Hematopoietic multipotent progenitor cell (in vitro differentiated cells): Measurements from ENCODE around the gene LYPD6. TPM values are rescaled to one million over a fixed set of nuclear protein-coding genes. Genes with fewer than 3 reads are reported as not detected.

Experiments used
- DNase-seq, 3 donors: peaks; one replicate each; pipeline ENCODE4 v3.0.0-alpha.2; 2011 to 2015; ENCODE audit warnings: low read depth in 2 of 3, low spot score in 2 of 3
- total RNA-seq: library from RNA; depleted of rRNA; stranded (reverse); fragments of >200 nt; gene quantifications from one replicate; pipeline ENCODE4 v1.2.3, GENCODE V29; 2012

Gene LYPD6
- total RNA-seq, 1 donor: 0.27 TPM

- DNase-seq: no peak
Measured at GRCh38 chr2:149446748-149447147, 116.4 kb downstream of the LYPD6 start.

- no peak for DNase-seq
Measured at GRCh38 chr2:149448315-149448714, 117.9 kb downstream of the LYPD6 start.

- no peak for DNase-seq
Measured at GRCh38 chr2:149449017-149449416, 118.6 kb downstream of the LYPD6 start.

DNA sequence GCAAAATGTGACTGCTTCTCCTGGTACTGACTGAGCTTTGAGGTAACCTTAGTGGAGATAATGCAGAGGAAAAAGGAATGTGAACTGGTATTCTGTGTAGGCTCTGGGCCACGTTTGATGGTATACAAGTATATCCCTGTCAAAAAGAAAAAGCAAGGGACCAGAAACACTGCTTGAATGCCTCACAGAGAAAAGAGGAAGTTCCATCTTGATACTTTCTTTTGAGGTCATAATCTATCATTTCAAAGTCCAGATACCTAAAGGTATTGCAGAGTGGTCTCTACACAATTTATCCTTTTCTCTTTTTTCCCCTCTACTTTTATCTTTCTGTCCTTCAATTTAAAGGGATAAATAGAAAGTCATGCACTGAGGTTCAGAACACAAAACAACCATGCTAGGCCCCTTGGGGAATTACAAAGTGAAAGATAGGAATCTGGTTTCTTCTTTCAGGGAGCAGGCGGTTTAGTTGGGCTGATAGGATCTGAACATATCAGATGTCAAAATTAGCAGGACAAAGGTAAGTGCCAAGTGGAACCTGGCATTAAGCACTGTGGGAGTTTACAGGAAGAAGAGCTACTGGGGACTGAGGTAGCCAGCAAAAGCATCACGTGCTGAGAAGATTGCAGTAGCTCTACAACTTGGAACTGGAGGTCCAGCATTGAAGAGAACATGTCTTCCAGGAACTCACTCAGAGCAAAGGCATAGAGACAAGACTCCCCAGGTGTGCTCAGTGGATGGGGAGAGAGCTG lies 121.2 kb downstream of the LYPD6 start:
- DNase-seq: peak in 1 of 3 donors; percentile 9

DNA sequence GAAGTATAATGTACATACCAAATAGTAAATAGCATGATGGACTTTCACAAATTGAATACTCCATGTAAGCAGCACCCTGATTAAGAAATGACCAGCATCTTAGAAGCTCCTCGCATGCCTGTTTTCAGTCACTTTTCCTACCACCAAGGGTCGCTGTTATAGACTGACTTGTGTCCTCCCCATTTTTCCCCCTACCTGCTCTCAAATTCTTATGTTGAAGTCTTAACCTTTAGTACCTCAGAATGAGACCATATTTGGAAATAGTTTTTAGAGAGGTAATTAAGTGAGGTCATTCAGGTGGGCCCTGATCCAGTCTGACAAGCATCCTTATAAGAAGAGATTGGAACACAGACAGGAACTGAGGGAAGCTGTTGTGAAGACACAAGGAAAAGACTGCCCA lies 125.9 kb downstream of the LYPD6 start:
- DNase-seq: no peak

GRCh38 chr2:149458502-149458901 lies 128.1 kb downstream of the LYPD6 start:
- DNase-seq: no peak

DNA sequence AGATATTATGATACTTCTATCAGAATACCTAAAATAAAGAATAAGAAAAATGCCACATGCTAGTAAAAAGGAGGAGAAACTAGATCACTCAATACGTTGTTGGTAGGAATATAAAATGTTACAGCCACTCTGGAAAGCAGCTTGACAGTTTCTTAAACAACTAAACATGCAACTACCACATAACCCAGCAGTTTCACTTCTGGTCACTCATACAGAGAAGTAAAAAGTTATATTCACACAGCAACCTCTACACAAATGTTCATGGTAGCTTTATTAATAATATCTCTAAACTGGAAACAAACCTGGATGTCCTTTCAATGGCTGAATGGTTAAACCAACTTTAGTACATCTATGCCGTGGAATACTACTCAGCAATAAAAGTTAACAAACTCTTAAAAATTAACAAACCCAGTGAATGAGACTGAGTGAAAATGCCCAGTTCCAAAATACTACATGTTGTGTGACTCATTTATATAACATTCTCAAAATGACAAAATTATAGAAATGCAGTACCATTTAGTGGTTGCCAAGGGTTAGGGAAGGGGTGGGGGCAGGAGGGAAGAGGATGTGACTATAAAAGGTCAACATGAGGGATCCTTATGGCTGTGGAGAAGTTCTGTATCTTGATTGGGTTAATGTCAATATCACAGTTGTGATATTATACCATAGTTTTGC lies 133.1 kb downstream of the LYPD6 start:
- DNase-seq: no peak

DNA sequence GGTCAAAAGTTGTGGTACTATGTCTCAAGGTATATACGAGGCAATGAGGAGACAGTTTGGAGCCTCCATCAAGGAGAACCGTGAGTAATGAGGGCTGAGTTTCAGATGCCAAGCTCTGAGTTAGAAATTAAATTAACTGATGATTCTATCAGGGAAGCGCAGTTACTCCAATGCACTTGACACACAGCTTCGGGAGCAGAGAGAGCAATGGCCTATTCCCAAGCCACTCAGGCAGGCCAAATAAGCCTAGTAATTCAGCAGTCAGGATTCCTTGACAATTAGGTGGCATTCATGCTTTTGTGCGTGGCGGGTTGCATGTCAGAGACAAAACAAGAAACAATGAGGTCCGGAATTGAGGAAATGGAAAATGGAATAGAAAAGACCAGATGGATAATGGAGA lies 134.0 kb downstream of the LYPD6 start:
- no peak for DNase-seq

DNA sequence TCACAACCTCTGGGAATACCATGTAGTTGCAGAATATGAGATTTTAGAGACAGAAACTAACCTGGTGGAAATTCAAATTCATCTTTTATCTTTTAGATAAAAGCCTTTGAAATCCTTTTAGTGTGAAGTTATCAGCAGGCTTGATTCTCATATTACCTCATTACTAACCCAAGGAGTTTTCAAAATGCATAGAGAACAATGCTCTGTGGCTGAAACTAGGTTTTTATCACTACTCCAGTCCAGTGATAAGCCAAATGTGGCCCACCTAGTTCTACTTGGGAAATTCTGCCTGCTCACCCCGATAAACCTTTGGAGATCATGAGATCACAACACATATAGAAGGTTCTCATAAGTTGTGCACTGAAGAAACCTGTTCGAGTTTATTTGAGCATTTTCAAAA lies 135.5 kb downstream of the LYPD6 start:
- DNase-seq: no peak

DNA sequence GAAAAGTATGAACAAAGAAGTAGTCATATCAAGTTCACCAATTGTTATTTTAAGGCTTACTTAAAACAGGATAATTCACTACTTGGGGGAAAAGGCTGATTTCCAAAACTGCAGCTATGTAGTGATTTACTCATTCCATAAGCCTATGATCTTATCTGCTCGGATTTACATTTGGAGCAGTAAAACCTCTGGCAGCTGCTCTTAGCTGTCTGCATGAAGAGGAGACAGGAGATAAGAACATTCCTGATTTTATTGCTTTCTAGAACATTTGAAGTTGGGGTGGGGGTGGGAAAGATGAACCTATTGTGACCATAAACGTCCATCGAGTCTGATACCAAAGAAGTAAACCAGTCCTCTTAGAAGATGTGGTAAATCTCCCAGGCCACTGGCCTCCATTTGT lies 136.2 kb downstream of the LYPD6 start:
- no peak for DNase-seq

DNA sequence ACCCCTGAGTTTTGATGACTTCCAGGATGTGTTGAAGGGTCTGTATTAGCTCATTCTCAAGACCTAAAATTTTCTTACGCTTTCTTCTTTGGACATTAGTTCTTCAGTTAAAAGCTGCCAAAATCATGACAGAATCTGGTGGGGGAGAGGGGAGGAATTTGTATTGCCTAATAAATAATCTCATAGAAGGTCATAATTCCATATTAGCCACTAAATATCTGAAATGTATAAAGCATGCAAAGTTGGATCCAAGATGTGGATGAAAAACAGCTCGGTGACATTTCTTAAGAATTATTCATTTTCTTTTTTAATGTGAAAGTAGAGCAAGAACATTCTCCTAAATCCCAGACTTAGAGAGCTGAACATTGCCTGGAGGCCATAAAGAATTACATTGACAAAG lies 137.0 kb downstream of the LYPD6 start:
- no peak for DNase-seq

GRCh38 chr2:149468636-149469035 lies 138.2 kb downstream of the LYPD6 start:
- no peak for DNase-seq

DNA sequence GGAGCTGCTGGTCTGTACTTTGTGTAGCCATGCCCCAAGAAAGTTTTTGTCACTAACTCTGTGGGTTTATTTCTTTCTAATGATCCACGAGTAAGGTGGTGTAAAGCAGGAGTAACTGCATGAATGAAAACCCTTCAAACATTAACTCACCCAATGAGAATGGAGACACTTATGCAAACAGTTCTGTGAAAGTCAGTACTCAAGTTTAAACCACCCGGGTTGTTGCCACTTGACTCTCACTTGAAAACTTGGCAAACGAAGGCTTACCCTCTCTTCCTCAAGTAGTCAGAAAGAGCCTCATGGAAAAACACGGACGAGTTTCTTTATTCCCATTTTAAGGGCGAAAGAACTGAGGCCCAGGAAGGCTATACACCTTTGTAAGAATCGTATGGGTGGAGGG lies 139.7 kb downstream of the LYPD6 start:
- no peak for DNase-seq

DNA sequence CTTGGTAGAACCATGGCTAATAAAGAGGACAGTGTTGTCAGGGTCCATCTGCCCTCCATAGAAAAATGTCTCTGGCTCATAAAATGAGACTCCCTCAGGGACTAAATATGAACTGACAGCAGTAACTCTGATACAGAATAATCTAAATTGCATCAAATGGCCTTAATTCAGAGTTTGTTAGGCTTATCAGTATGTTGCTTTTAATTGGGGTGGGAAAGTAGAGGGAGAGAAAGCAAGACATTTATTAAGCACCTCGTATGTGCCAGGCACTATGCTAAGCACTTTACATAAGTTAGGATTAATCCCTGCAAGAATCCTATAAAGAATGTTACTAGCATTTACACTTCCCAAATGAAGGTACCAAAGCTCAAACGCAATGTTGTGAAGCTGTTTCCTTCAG lies 142.0 kb downstream of the LYPD6 start:
- no peak for DNase-seq

- DNase-seq: no peak
Measured at GRCh38 chr2:149473068-149473467, 142.7 kb downstream of the LYPD6 start.

DNA sequence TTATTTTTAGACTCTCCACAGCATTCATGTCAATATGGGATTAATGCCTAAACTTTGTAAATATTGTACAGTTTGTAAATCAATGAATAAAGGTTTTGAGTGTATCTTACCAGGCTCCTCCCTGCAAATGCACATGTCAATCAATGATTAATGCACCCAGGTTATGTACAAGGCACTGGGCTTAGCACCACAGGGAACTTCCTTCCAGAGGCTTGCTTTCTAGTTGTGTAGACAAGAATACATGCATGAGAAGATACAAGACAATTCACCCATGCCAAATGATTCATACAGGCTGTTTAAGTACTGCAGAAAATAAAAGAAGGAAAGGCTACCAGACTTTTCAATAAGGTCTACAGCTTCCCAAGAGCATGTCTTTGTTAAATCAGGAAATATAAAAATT lies 143.1 kb downstream of the LYPD6 start:
- no peak for DNase-seq

DNA sequence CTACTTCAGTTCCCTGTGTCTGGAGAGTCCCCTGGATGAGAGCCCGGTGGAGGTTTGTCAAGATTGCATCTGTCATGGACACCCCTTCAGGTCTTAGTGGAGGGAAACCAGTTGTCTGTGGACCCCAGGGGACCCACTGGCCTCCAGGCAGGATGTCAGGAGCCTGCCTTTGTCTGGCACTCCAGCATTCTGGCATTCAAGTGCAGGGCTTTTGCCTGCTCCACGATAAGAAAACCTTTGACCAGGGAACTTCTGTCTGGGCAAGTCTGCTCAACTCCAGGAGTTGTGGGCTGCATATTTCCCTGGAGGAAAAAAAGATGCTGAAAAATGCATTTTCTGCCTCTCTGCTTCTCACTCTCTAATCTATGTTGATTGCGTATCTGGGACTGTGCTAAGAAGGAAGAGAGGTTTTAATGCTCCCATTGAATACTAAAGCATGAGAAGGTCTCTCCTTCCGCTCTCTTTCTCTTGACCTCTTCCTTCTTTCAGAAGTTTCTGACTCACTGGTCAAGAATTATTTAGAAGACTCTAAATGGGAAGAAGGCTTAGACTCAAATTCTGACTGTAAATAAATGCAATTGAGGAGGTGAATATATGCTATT lies 152.7 kb downstream of the LYPD6 start:
- no peak for DNase-seq

GRCh38 chr2:149486664-149487063 lies 156.3 kb downstream of the LYPD6 start:
- no peak for DNase-seq

GRCh38 chr2:149487189-149487588 lies 156.8 kb downstream of the LYPD6 start:
- no peak for DNase-seq

- DNase-seq: no peak
Measured at GRCh38 chr2:149488706-149489440, 158.5 kb downstream of the LYPD6 start.

DNA sequence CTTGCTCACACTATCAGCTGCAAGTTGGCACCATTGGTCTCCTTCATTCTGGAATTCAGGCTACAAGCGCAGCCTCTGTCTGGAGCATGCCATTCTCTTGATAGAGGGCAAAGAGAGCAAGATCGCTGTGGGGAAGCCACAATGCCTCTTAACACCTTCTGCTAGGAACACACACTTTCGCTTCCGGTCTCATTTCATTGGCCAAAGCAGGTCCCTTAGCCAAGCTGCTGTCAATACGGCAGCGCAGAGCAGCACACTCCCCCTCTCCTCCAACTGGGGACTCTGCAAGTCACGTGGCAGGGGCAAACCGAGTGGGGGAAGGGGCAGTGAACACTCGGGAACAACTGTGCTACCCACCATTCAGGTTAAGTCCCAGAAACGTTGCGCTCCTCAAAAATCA lies 159.1 kb downstream of the LYPD6 start:
- no peak for DNase-seq
